SK-N-SH (cell line): ENCODE data around the gene CKAP2L. TPM values are rescaled to one million over a fixed set of nuclear protein-coding genes. Genes with fewer than 3 reads are reported as not detected.

Source experiments
- CTCF ChIA-PET: fragments of 300-600, 350-600 bp; formaldehyde crosslinking; extraction: SDS; loops from one replicate; lab custom pipeline; 2021; lab: Yijun Ruan, JAX
- POLR2A ChIA-PET: fragments of 350-600 bp; sonication (Branson Sonifier 250); formaldehyde crosslinking; extraction: SDS; loops from one replicate; lab custom pipeline; 2020; ENCODE audit warnings: antibody characterized with exemption, inconsistent platforms; lab: Yijun Ruan, JAX
- DNase-seq: peaks from one replicate; pipeline ENCODE4 v3.0.0; 2012
- H2AFZ ChIP-seq: fragments of 200-600 bp; sonication (generic); 2 replicates; pipeline ENCODE4 v1.8.1; 2016; ENCODE audit warnings: antibody characterized with exemption, mild to moderate bottlenecking, low read depth
- H3F3A ChIP-seq: fragments of 200-600 bp; sonication (generic); replicated peaks from 2 replicates; pipeline ENCODE3; 2016; ENCODE audit warnings: antibody characterized with exemption, mild to moderate bottlenecking; ENCODE audit not compliant: insufficient read depth
- H3K27ac ChIP-seq, 2 experiments: fragments of 200-500 bp in 1 of 2; fragments of 200-600 bp in 1 of 2; sonication (Bioruptor generic) in 1 of 2; sonication (generic), shearing (Covaris generic) in 1 of 2; 2 replicates each; pipeline versions ENCODE4 v1.5.1 to v1.6.1; 2014 to 2016; ENCODE audit warnings: low read depth in 2 of 2, inconsistent platforms in 1 of 2, low read length in 1 of 2, mild to moderate bottlenecking in 1 of 2, mixed read lengths in 1 of 2
- H3K27me3 ChIP-seq: fragments of 200-600 bp; sonication (generic), shearing (Covaris generic); 2 replicates; pipeline ENCODE4 v1.6.1; 2016; ENCODE audit warnings: mixed run types; ENCODE audit not compliant: insufficient read depth
- H3K36me3 ChIP-seq, 2 experiments: fragments of 200-500 bp in 1 of 2; fragments of 200-600 bp in 1 of 2; sonication (Bioruptor generic) in 1 of 2; sonication (generic) in 1 of 2; replicated peaks in 1 of 2; 2 replicates each; pipeline versions ENCODE3 to v1.5.1; 2014 to 2016; ENCODE audit warnings: low read length in 1 of 2, mild to moderate bottlenecking in 1 of 2; ENCODE audit not compliant: insufficient read depth in 2 of 2, control insufficient read depth in 1 of 2
- H3K4me1 ChIP-seq, 2 experiments: fragments of 200-500 bp in 1 of 2; fragments of 200-600 bp in 1 of 2; sonication (Bioruptor generic) in 1 of 2; sonication (generic), shearing (Covaris generic) in 1 of 2; 2 replicates each; pipeline versions ENCODE4 v1.5.1 to v1.6.1; 2014 to 2016; ENCODE audit warnings: low read depth in 1 of 2, low read length in 1 of 2, mixed run types in 1 of 2; ENCODE audit not compliant: insufficient read depth in 2 of 2, control insufficient read depth in 1 of 2
- H3K4me2 ChIP-seq: fragments of 200-600 bp; sonication (generic), shearing (Covaris generic); 2 replicates; pipeline ENCODE4 v1.6.1; 2017; ENCODE audit warnings: mixed run types
- H3K4me3 ChIP-seq, 2 experiments: fragments of 200-500 bp in 1 of 2; fragments of 200-600 bp in 1 of 2; sonication (Bioruptor generic) in 1 of 2; sonication (generic), shearing (Covaris generic) in 1 of 2; 2 replicates each; pipeline versions ENCODE4 v1.5.1 to v1.8.1; 2014 to 2016; ENCODE audit warnings: low read depth in 2 of 2, inconsistent platforms in 1 of 2, low read length in 1 of 2, mild to moderate bottlenecking in 1 of 2, mixed read lengths in 1 of 2, moderate library complexity in 1 of 2
- H3K79me2 ChIP-seq: fragments of 200-600 bp; sonication (generic); 2 replicates; pipeline ENCODE4 v1.8.1; 2017; ENCODE audit warnings: mild to moderate bottlenecking; ENCODE audit not compliant: insufficient read depth
- H3K9ac ChIP-seq: fragments of 200-600 bp; sonication (generic); 2 replicates; pipeline ENCODE4 v1.6.1; 2017; ENCODE audit warnings: mixed run types
- H3K9me2 ChIP-seq: fragments of 200-600 bp; sonication (generic); 2 replicates; pipeline ENCODE4 v1.6.1; 2017; ENCODE audit warnings: mixed run types
- H3K9me3 ChIP-seq: fragments of 200-600 bp; sonication (generic); 2 replicates; pipeline ENCODE4 v1.6.1; 2017; ENCODE audit warnings: mixed run types, mild to moderate bottlenecking, moderate library complexity
- H4K20me1 ChIP-seq: fragments of 200-600 bp; sonication (generic); 2 replicates; pipeline ENCODE4 v1.6.1; 2017; ENCODE audit warnings: mild to moderate bottlenecking, mixed run types; ENCODE audit not compliant: insufficient read depth
- FOSL2 ChIP-seq: IDR thresholded peaks from 2 replicates; pipeline ENCODE4 v1.4.0; 2012; ENCODE audit warnings: low read depth, mild to moderate bottlenecking, moderate library complexity, borderline replicate concordance
- JUND ChIP-seq: IDR thresholded peaks from 2 replicates; pipeline ENCODE4 v1.4.0; 2012
- MXI1 ChIP-seq: IDR thresholded peaks from 2 replicates; pipeline ENCODE4 v1.6.1; 2012; ENCODE audit warnings: mild to moderate bottlenecking, low read depth, low read length, improper control_type of control experiment
- NFIC ChIP-seq: IDR thresholded peaks from 2 replicates; pipeline ENCODE4 v1.4.0; 2012; ENCODE audit warnings: borderline replicate concordance
- NRF1 ChIP-seq: IDR thresholded peaks from 2 replicates; pipeline ENCODE4 v1.6.1; 2012; ENCODE audit warnings: low read depth, mild to moderate bottlenecking, low read length
- POLR2AphosphoS5 ChIP-seq: IDR thresholded peaks from 2 replicates; pipeline ENCODE4 v1.6.1; 2012; ENCODE audit warnings: low read depth, low read length
- RAD21 ChIP-seq: IDR thresholded peaks from 2 replicates; pipeline ENCODE4 v1.6.1; 2012; ENCODE audit warnings: mild to moderate bottlenecking, low read length
- RFX5 ChIP-seq: IDR thresholded peaks from 2 replicates; pipeline ENCODE4 v1.6.1; 2012; ENCODE audit warnings: mild to moderate bottlenecking, improper control_type of control experiment, low read length
- SIN3A ChIP-seq: IDR thresholded peaks from 2 replicates; pipeline ENCODE4 v1.6.1; 2012; ENCODE audit warnings: low read depth, mild to moderate bottlenecking, low read length, moderate library complexity, borderline replicate concordance
- TEAD4 ChIP-seq: IDR thresholded peaks from 2 replicates; pipeline ENCODE4 v1.4.0; 2012; ENCODE audit warnings: mild to moderate bottlenecking, borderline replicate concordance; ENCODE audit not compliant: insufficient read depth
- YY1 ChIP-seq: IDR thresholded peaks from 2 replicates; pipeline ENCODE4 v1.4.0; 2012; ENCODE audit warnings: low read depth, mild to moderate bottlenecking
- ZBTB33 ChIP-seq: IDR thresholded peaks from 2 replicates; pipeline ENCODE4 v1.4.0; 2012; ENCODE audit warnings: low read depth, borderline replicate concordance
- WGBS: methylation state at CpG from one replicate; pipeline ENCODE4 v1.1.6; 2017; ENCODE audit warnings: low lambda C conversion rate; 5-methylcytosine and 5-hydroxymethylcytosine counted together
- polyA plus RNA-seq, 3 experiments: library from polyadenylated mRNA; depleted of rRNA; stranded (reverse); fragments of >200 nt; gene quantifications; 2 replicates each; pipeline ENCODE4 v1.2.3, GENCODE V29; 2012
- TF ChIP-seq, protein P1 (sequence below): IDR thresholded peaks from 2 replicates; pipeline ENCODE4 v1.6.1; 2012; ENCODE audit warnings: mild to moderate bottlenecking, low read depth, low read length, moderate library complexity
- TF ChIP-seq, protein P2 (sequence below): IDR thresholded peaks from 2 replicates; pipeline ENCODE4 v1.4.0; 2012; ENCODE audit warnings: low read depth, borderline replicate concordance
- TF ChIP-seq, protein P3 (sequence below): fragments of 150-350 bp; IDR thresholded peaks from 2 replicates; pipeline ENCODE4 v1.6.1; 2016; ENCODE audit warnings: mild to moderate bottlenecking, low read depth, low read length
- TF ChIP-seq, protein P4 (sequence below): fragments of 150-350 bp; IDR thresholded peaks from 2 replicates; pipeline ENCODE4 v1.6.1; 2017; ENCODE audit warnings: antibody characterized with exemption, low read length, low read depth, borderline replicate concordance
- TF ChIP-seq, protein P5 (sequence below): IDR thresholded peaks from 2 replicates; pipeline ENCODE4 v1.4.0; 2012; ENCODE audit warnings: low read depth

The CKAP2L gene
- polyA plus RNA-seq, 1 of the 3 experiments (the other 2 are of a cell fraction): 2.9 TPM

DNA sequence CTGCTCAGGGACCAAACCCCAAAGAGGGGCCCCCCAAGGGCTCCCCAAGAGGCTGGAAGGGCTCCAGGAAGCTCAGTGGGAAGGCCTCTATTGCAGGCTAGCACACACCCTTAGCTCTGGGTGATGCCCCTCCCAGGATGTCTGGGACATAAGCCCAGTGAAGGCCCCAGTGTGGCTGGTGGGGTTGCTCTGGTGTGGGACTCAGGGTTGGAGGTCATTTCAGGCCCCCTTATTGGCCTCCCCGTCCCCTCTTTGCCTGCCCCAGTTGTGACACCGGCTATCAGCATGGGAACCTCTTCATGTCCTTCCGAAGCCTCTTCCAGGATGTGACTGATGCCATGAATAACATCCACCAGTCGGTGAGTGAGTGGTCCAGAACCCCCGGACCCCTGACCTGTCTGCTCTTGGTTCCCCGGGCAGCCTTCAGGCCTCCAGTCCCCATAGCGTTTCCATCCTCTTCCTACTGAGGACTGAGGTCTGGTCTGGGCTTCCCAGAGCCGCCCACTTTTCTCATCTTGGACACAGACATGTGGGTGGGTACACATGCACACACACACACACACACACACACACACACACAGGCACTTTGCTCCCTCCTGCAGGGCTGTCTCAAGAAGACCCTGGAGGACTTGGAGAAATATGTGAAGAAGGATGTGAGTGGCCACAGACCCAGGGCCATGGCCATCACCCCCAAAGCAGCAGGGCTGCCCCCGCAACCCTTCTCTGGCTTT is 41.4 kb downstream of the CKAP2L start:
- Histone ChIP-seq H3K9me2 (no peaks in the 10 kb centered on the region), H4K20me1 (no peaks in the 10 kb centered on the region), H3K36me3 (no peaks in the 10 kb centered on the region), H3K4me2 (no peak overlapping the region), H3K79me2 (no peaks in the 10 kb centered on the region), H3K27me3 (no peaks in the 10 kb centered on the region; the same call in 1 of the 2 replicates), H3K4me3 (no peak overlapping the region), H2AFZ (no peak overlapping the region), H3K9me3 (no peaks in the 10 kb centered on the region), H3K27ac (no peak overlapping the region), H3F3A (no peaks in the 10 kb centered on the region), H3K4me1 (peaks cover 0 to 2% of the 10 kb centered on the region in 2 experiments; a peak in 1 of 4 replicates), H3K9ac (no peak overlapping the region)
- 93% methylated on average over 8 of the region's 9 CpGs for WGBS
- DNase-seq: no peak
- CTCF ChIA-PET: interaction anchor here (1.5 to 7.4 kb wide), 2 partner anchors 32 to 122 kb away, joined by 4 to 149 read pairs; no protein-coding TSS in a partner anchor
- POLR2A ChIA-PET: no interaction called here
- TF ChIP-seq, protein P1, sequence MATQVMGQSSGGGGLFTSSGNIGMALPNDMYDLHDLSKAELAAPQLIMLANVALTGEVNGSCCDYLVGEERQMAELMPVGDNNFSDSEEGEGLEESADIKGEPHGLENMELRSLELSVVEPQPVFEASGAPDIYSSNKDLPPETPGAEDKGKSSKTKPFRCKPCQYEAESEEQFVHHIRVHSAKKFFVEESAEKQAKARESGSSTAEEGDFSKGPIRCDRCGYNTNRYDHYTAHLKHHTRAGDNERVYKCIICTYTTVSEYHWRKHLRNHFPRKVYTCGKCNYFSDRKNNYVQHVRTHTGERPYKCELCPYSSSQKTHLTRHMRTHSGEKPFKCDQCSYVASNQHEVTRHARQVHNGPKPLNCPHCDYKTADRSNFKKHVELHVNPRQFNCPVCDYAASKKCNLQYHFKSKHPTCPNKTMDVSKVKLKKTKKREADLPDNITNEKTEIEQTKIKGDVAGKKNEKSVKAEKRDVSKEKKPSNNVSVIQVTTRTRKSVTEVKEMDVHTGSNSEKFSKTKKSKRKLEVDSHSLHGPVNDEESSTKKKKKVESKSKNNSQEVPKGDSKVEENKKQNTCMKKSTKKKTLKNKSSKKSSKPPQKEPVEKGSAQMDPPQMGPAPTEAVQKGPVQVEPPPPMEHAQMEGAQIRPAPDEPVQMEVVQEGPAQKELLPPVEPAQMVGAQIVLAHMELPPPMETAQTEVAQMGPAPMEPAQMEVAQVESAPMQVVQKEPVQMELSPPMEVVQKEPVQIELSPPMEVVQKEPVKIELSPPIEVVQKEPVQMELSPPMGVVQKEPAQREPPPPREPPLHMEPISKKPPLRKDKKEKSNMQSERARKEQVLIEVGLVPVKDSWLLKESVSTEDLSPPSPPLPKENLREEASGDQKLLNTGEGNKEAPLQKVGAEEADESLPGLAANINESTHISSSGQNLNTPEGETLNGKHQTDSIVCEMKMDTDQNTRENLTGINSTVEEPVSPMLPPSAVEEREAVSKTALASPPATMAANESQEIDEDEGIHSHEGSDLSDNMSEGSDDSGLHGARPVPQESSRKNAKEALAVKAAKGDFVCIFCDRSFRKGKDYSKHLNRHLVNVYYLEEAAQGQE: no peak
- TF ChIP-seq RAD21 (no peak), TEAD4 (no peak), ZBTB33 (no peak), MXI1 (no peak), NFIC (no peak), NRF1 (no peak), YY1 (no peak), SIN3A (no peak), JUND (no peak), RFX5 (no peak), POLR2AphosphoS5 (no peak), FOSL2 (no peak)
- TF ChIP-seq, protein P2, sequence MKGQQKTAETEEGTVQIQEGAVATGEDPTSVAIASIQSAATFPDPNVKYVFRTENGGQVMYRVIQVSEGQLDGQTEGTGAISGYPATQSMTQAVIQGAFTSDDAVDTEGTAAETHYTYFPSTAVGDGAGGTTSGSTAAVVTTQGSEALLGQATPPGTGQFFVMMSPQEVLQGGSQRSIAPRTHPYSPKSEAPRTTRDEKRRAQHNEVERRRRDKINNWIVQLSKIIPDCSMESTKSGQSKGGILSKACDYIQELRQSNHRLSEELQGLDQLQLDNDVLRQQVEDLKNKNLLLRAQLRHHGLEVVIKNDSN: no peak
- TF ChIP-seq, protein P3, sequence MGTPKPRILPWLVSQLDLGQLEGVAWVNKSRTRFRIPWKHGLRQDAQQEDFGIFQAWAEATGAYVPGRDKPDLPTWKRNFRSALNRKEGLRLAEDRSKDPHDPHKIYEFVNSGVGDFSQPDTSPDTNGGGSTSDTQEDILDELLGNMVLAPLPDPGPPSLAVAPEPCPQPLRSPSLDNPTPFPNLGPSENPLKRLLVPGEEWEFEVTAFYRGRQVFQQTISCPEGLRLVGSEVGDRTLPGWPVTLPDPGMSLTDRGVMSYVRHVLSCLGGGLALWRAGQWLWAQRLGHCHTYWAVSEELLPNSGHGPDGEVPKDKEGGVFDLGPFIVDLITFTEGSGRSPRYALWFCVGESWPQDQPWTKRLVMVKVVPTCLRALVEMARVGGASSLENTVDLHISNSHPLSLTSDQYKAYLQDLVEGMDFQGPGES: no peak
- TF ChIP-seq, protein P4, sequence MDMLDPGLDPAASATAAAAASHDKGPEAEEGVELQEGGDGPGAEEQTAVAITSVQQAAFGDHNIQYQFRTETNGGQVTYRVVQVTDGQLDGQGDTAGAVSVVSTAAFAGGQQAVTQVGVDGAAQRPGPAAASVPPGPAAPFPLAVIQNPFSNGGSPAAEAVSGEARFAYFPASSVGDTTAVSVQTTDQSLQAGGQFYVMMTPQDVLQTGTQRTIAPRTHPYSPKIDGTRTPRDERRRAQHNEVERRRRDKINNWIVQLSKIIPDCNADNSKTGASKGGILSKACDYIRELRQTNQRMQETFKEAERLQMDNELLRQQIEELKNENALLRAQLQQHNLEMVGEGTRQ: no peak
- TF ChIP-seq, protein P5, sequence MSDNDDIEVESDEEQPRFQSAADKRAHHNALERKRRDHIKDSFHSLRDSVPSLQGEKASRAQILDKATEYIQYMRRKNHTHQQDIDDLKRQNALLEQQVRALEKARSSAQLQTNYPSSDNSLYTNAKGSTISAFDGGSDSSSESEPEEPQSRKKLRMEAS: no peak
